Common myeloid progenitor, CD34-positive (primary cell): Measurements from ENCODE around the gene AP2S1.

Experiments
- CTCF ChIA-PET: fragments of 350-600 bp; sonication (Branson Sonifier 250); formaldehyde crosslinking; loops from one replicate; lab custom pipeline; 2021; ENCODE audit warnings: antibody characterized with exemption; lab: Charles Lee
- POLR2A ChIA-PET: fragments of 350-600 bp; sonication (Branson Sonifier 250); formaldehyde crosslinking; loops from one replicate; lab custom pipeline; 2021; ENCODE audit warnings: antibody characterized with exemption; lab: Charles Lee
- DNase-seq, 3 donors: peaks; one replicate each; pipeline versions ENCODE4 v3.0.0 to v3.0.0-alpha.2; 2013
- H3K27ac ChIP-seq, 2 experiments: 1 replicate in 1 of 2; 2 replicates in 1 of 2; pipeline ENCODE4 v1.7.0; 2013; ENCODE audit warnings: inconsistent platforms in 2 of 2, low read length in 2 of 2, mild to moderate bottlenecking in 2 of 2, low read depth in 1 of 2, moderate library complexity in 1 of 2; ENCODE audit not compliant: severe bottlenecking in 2 of 2, insufficient read depth in 1 of 2, poor library complexity in 1 of 2
- H3K27me3 ChIP-seq, 5 experiments: replicated peaks in 2 of 5; 1 replicate in 3 of 5; 2 replicates in 2 of 5; pipeline versions ENCODE4 v1.6.1 to v1.7.0; 2013; ENCODE audit warnings: low read length in 4 of 5, mild to moderate bottlenecking in 2 of 5, moderate library complexity in 2 of 5, inconsistent platforms in 1 of 5; ENCODE audit not compliant: insufficient read depth in 5 of 5, control insufficient read depth in 4 of 5
- H3K36me3 ChIP-seq, 4 experiments: 1 replicate in 2 of 4; 2 replicates in 2 of 4; pipeline versions ENCODE4 v1.6.1 to v1.7.0; 2013; ENCODE audit warnings: low read length in 3 of 4, control low read depth in 1 of 4, mild to moderate bottlenecking in 1 of 4; ENCODE audit not compliant: control insufficient read depth in 4 of 4, insufficient read depth in 4 of 4
- H3K4me1 ChIP-seq, 4 experiments: 1 replicate in 3 of 4; 2 replicates in 1 of 4; pipeline versions ENCODE4 v1.6.1 to v1.7.1; 2013; ENCODE audit warnings: low read length in 3 of 4, mild to moderate bottlenecking in 3 of 4, control low read depth in 1 of 4, inconsistent platforms in 1 of 4, moderate library complexity in 1 of 4; ENCODE audit not compliant: control insufficient read depth in 4 of 4, insufficient read depth in 4 of 4; ENCODE audit errors: control extremely low read depth in 1 of 4
- H3K4me3 ChIP-seq, 7 experiments: 1 replicate in 4 of 7; 2 replicates in 3 of 7; pipeline versions ENCODE4 v1.5.1 to v1.7.0; 2013; ENCODE audit warnings: mild to moderate bottlenecking in 7 of 7, low read length in 6 of 7, moderate library complexity in 6 of 7, inconsistent platforms in 2 of 7, low read depth in 2 of 7, control low read depth in 1 of 7; ENCODE audit not compliant: insufficient read depth in 4 of 7, control insufficient read depth in 1 of 7; ENCODE audit errors: extremely low read depth in 1 of 7
- H3K9me3 ChIP-seq, 5 experiments: 1 replicate in 4 of 5; 2 replicates in 1 of 5; pipeline versions ENCODE4 v1.6.1 to v1.7.1; 2013; ENCODE audit warnings: low read length in 4 of 5, mild to moderate bottlenecking in 2 of 5, inconsistent platforms in 1 of 5, low read depth in 1 of 5, moderate library complexity in 1 of 5; ENCODE audit not compliant: control insufficient read depth in 4 of 5, insufficient read depth in 2 of 5; ENCODE audit errors: control extremely low read depth in 1 of 5
- WGBS: methylation state at CpG from one replicate; pipeline ENCODE4 v1.1.5; 2013; ENCODE audit not compliant: insufficient coverage; 5-methylcytosine and 5-hydroxymethylcytosine counted together

The AP2S1 gene

DNA sequence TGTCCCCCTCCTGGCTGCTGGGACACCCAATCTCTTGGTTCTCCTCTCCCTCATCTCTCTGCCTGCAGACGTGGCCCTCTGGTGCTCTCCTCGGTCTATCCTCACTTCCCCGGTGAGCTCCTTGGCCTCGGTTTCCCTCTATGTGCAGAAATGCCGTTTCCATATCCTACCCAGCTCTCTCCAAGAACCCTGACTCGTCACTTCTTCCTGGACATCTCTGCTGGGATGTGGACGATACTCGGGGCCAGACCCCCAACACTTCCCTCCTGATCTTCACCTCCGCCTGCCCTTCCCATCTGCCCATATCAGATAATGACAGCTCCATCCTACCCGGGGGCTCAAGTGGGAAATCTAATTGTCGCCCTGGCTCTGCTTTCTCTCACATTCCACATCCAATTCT lies 7.9 kb downstream of the AP2S1 start:
- POLR2A ChIA-PET, result no interaction called here
- Histone ChIP-seq H3K9me3 (no peaks in the 10 kb centered on the region), H3K36me3 (peaks cover 5 to 54% (median 33%) of the 10 kb centered on the region in 4 experiments), H3K27me3 (no peaks in the 10 kb centered on the region), H3K27ac (no peak overlapping the region), H3K4me3 (no peak overlapping the region), H3K4me1 (no peaks in the 10 kb centered on the region)
- 88% methylated on average over 11 of the region's 11 CpGs for WGBS
- CTCF ChIA-PET, result interaction anchor here (1.9 to 12.2 kb wide), 3 partner anchors 11 to 90 kb away, joined by 7 to 189 read pairs (median 25); no protein-coding TSS in a partner anchor
- no peak for DNase-seq

DNA sequence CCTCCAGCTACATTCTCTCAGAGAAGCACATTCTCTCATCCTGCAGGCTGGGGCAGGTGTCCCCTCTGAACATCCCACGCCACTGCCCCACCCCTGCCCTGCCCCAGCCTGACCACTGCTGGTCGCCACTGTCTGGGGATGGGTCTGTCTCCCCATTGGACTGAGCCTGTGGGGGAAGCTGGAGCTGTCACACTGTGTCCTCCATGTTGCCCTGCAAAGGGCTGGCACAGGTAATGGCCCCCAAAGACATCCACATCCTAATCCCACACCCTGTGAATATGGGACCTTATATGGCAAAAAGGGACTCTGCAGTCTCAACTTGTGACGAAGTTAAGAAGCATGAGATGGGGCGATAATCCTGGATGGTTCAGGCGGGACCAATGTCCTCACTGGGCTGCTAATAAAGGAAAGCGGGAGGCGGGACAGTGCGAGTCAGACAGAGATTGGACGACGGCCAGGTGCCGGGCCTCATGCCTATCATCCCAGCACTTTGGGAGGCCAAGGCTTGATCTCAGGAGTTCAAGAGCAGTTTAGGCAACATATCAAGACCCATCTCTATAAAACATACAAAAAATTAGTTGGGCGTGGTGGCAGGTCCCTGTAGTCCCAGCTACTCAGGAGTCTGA lies 9.1 kb downstream of the AP2S1 start:
- H3K9me3 ChIP-seq, result no peaks in the 10 kb centered on the region
- ChIA-PET CTCF (interaction anchor here (0.6 to 12.2 kb wide), 14 partner anchors 10 to 137 kb away, joined by 3 to 189 read pairs (median 8); no protein-coding TSS in a partner anchor), POLR2A (no interaction called here)
- WGBS, result 99% methylated on average over 11 of the region's 12 CpGs
- H3K27ac ChIP-seq, result peak overlapping the region in 1 of 2 experiments; percentile 25
- no peak overlapping the region for H3K4me3 ChIP-seq
- peaks cover 5 to 52% (median 34%) of the 10 kb centered on the region in 4 experiments for H3K36me3 ChIP-seq
- H3K27me3 ChIP-seq, result no peaks in the 10 kb centered on the region
- no peak for DNase-seq
- no peaks in the 10 kb centered on the region for H3K4me1 ChIP-seq

- Histone ChIP-seq H3K27me3 (no peaks in the 10 kb centered on the region), H3K4me3 (no peak overlapping the region), H3K27ac (no peak overlapping the region), H3K4me1 (no peaks in the 10 kb centered on the region), H3K36me3 (peaks cover 5 to 47% (median 30%) of the 10 kb centered on the region in 4 experiments), H3K9me3 (no peaks in the 10 kb centered on the region)
- CTCF ChIA-PET, result interaction anchor here (0.5 to 12.2 kb wide), 23 partner anchors 9 to 1496 kb away, joined by 3 to 189 read pairs (median 5); no protein-coding TSS in a partner anchor
- 24% methylated on average over 9 of the region's 13 CpGs for WGBS
- DNase-seq, result peak; percentile 69 to 86 (median 77)
- POLR2A ChIA-PET, result interaction anchor here (0.6 to 1.2 kb wide), 2 partner anchors 52 to 73 kb away, joined by 4 to 7 read pairs; partner anchors contain the start of gene SLC1A5
Observed at GRCh38 chr19:46840498-46840942, 10.1 kb downstream of the AP2S1 start.

DNA sequence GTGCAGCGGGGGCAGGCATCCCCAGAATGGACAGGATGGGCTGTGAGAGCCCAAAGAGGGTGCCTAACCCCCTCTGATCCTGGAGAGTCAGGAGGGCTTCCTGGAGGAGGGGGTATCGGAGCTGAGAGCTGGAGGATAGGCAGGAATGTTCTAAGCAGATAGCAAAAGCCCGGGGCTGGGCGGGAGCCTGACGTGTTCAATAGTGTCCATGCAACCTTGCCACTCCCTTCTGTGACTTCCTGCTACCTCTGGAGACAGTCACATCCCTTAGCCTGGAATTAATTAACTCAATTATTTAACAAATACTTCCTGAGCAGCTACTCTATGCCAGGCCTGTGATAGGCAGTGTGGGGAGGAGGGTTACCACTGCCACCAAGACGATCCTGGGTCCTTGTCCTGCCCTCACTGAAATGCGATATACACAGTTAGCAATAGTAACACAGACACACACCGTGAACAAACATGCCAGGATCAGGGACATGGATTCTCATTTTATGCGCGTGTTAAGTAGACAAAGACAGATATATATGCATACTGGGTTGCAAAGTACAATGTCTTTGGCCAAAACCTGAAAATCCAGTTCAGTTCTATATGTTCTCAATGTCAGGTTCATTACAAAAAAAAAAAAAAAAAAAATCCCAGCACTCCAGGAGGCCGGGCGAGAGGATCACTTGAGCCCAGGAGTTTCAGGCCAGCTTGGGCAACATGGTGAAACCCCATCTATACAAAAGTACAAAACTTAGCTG lies 10.7 kb downstream of the AP2S1 start:
- WGBS, result 96% methylated on average over 7 of the region's 12 CpGs
- H3K4me3 ChIP-seq, result no peak overlapping the region
- ChIA-PET CTCF (interaction anchor here (0.5 to 12.2 kb wide), 21 partner anchors 9 to 151 kb away, joined by 3 to 189 read pairs (median 5); no protein-coding TSS in a partner anchor), POLR2A (interaction anchor here (0.6 to 1.2 kb wide), 2 partner anchors 51 to 74 kb away, joined by 4 to 7 read pairs; partner anchors contain the start of gene SLC1A5)
- H3K4me1 ChIP-seq, result no peaks in the 10 kb centered on the region
- H3K27ac ChIP-seq, result no peak overlapping the region
- no peaks in the 10 kb centered on the region for H3K27me3 ChIP-seq
- no peak for DNase-seq
- no peaks in the 10 kb centered on the region for H3K9me3 ChIP-seq
- H3K36me3 ChIP-seq, result peaks cover 5 to 46% (median 30%) of the 10 kb centered on the region in 4 experiments

GRCh38 chr19:46838160-46838559 lies 12.5 kb downstream of the AP2S1 start:
- ChIA-PET CTCF (interaction anchor here (1.1 to 12.2 kb wide), 2 partner anchors 15 to 85 kb away, joined by 3 to 189 read pairs; no protein-coding TSS in a partner anchor), POLR2A (no interaction called here)
- H3K27ac ChIP-seq, result no peak overlapping the region
- H3K36me3 ChIP-seq, result peaks cover 5 to 39% (median 26%) of the 10 kb centered on the region in 4 experiments
- H3K4me3 ChIP-seq, result no peak overlapping the region
- H3K9me3 ChIP-seq, result no peaks in the 10 kb centered on the region
- no peaks in the 10 kb centered on the region for H3K27me3 ChIP-seq
- no peaks in the 10 kb centered on the region for H3K4me1 ChIP-seq
- 95% methylated on average over 20 of the region's 20 CpGs for WGBS
- DNase-seq, result no peak

GRCh38 chr19:46834984-46835383 lies 15.7 kb downstream of the AP2S1 start:
- 96% methylated on average over 5 of the region's 6 CpGs for WGBS
- H3K36me3 ChIP-seq, result peaks cover 5 to 18% (median 14%) of the 10 kb centered on the region in 4 experiments
- ChIA-PET CTCF (interaction anchor here (1.1 to 12.2 kb wide), 3 partner anchors 9 to 82 kb away, joined by 3 to 189 read pairs (median 4); no protein-coding TSS in a partner anchor), POLR2A (no interaction called here)
- peaks cover 0 to 5% (median 1%) of the 10 kb centered on the region in 4 experiments for H3K4me1 ChIP-seq
- no peak for DNase-seq
- H3K27ac ChIP-seq, result no peak overlapping the region
- no peaks in the 10 kb centered on the region for H3K9me3 ChIP-seq
- no peak overlapping the region for H3K4me3 ChIP-seq
- H3K27me3 ChIP-seq, result no peaks in the 10 kb centered on the region
